CD4-positive, alpha-beta memory T cell (primary cell): ENCODE measurements around the gene MYO9A. TPM values are rescaled to one million over a fixed set of nuclear protein-coding genes. Genes with fewer than 3 reads are reported as not detected.

Experiments used
- CTCF ChIA-PET: fragments of 350-600 bp; sonication (Branson Sonifier 250); formaldehyde crosslinking; loops from one replicate; lab custom pipeline; 2021; ENCODE audit warnings: inconsistent platforms; ENCODE audit not compliant: partially characterized antibody; lab: Charles Lee
- POLR2A ChIA-PET: fragments of 350-600 bp; sonication (Branson Sonifier 250); formaldehyde crosslinking; loops from one replicate; lab custom pipeline; 2021; ENCODE audit not compliant: partially characterized antibody; lab: Charles Lee
- DNase-seq, 5 donors: peaks; one replicate each; pipeline versions ENCODE4 v3.0.0 to v3.0.0-alpha.2; 2020 to 2022; ENCODE audit warnings: mixed read lengths in 1 of 5
- H3K27ac ChIP-seq: one replicate; pipeline ENCODE4 v1.7.0; 2013; ENCODE audit warnings: low read depth, low read length
- H3K27me3 ChIP-seq: 2 replicates; pipeline ENCODE4 v1.7.0; 2013; ENCODE audit warnings: mild to moderate bottlenecking, low read length, moderate library complexity; ENCODE audit not compliant: insufficient read depth
- H3K36me3 ChIP-seq: 2 replicates; pipeline ENCODE4 v1.7.0; 2013; ENCODE audit warnings: mild to moderate bottlenecking, low read length, moderate library complexity; ENCODE audit not compliant: insufficient read depth
- H3K4me1 ChIP-seq: 2 replicates; pipeline ENCODE4 v1.7.0; 2013; ENCODE audit warnings: mild to moderate bottlenecking, low read length, moderate library complexity; ENCODE audit not compliant: insufficient read depth
- H3K4me3 ChIP-seq, 2 donors: one replicate each; pipeline ENCODE4 v1.7.0; 2013; ENCODE audit warnings: low read length in 2 of 2, mild to moderate bottlenecking in 1 of 2
- H3K9me3 ChIP-seq, 2 donors: one replicate each; pipeline ENCODE4 v1.7.0; 2013; ENCODE audit warnings: low read length in 2 of 2, control low read depth in 1 of 2; ENCODE audit not compliant: control insufficient read depth in 1 of 2
- H3K27ac Mint-ChIP-seq, 7 donors: one replicate each; pipeline ENCODE4 v1.8.0; 2020 to 2021; ENCODE audit warnings: mixed read lengths in 7 of 7, mild to moderate bottlenecking in 6 of 7, inconsistent platforms in 3 of 7, moderate library complexity in 3 of 7
- H3K27me3 Mint-ChIP-seq, 2 donors: one replicate each; pipeline ENCODE4 v1.8.0; 2020 to 2021; ENCODE audit warnings: mixed read lengths in 2 of 2
- H3K36me3 Mint-ChIP-seq, 2 donors: one replicate each; pipeline ENCODE4 v1.8.0; 2020 to 2021; ENCODE audit warnings: mixed read lengths in 2 of 2, inconsistent platforms in 1 of 2, mild to moderate bottlenecking in 1 of 2
- H3K4me1 Mint-ChIP-seq, 4 donors: one replicate each; pipeline ENCODE4 v1.8.0; 2020 to 2021; ENCODE audit warnings: mixed read lengths in 4 of 4, mild to moderate bottlenecking in 1 of 4
- H3K4me3 Mint-ChIP-seq, 8 donors: one replicate each; pipeline ENCODE4 v1.8.0; 2020 to 2021; ENCODE audit warnings: mixed read lengths in 8 of 8, mild to moderate bottlenecking in 7 of 8, moderate library complexity in 6 of 8, inconsistent platforms in 3 of 8
- H3K9me3 Mint-ChIP-seq, 8 donors: one replicate each; pipeline ENCODE4 v1.8.0; 2020 to 2021; ENCODE audit warnings: mixed read lengths in 8 of 8, mild to moderate bottlenecking in 5 of 8, inconsistent platforms in 3 of 8, moderate library complexity in 1 of 8
- intact Hi-C: fragments of 100-400 bp; cut with micrococcal nuclease; formaldehyde crosslinking; loops from one replicate; pipeline ENCODE4 v1.15.1; 2023
- polyA plus RNA-seq, 2 donors: library from polyadenylated mRNA; unstranded; fragments of 300-500 nt; fragmentation: Illumina TruSeq; gene quantifications; one replicate each; pipeline ENCODE4 v1.2.3, GENCODE V29; 2021
- total RNA-seq, 2 experiments: library from RNA; stranded (reverse); gene quantifications; one replicate each; pipeline ENCODE4 v1.2.3, GENCODE V29; 2021

Gene MYO9A
- total and polyA plus RNA-seq, 4 experiments from 2014 or later, result 7.8 to 44.0 (median 28.0) TPM

- Mint-ChIP-seq H3K4me3 (no peak overlapping the region), H3K27ac (no peak overlapping the region), H3K9me3 (no peaks in the 10 kb centered on the region), H3K27me3 (no peaks in the 10 kb centered on the region), H3K36me3 (no peaks in the 10 kb centered on the region), H3K4me1 (peaks cover under 1 to 4% (median 2%) of the 10 kb centered on the region in 4 donors)
- CTCF ChIA-PET, result no interaction called here
- no peaks in the 10 kb centered on the region for H3K36me3 ChIP-seq
- no peak overlapping the region for H3K27ac ChIP-seq
- no peak for DNase-seq
- H3K27me3 ChIP-seq, result no peaks in the 10 kb centered on the region
- peaks cover under 1% of the 10 kb centered on the region for H3K4me1 ChIP-seq
- intact Hi-C loops, result no loop called here
- H3K4me3 ChIP-seq, result no peak overlapping the region
- POLR2A ChIA-PET, result no interaction called here
- no peaks in the 10 kb centered on the region for H3K9me3 ChIP-seq
Measured at GRCh38 chr15:72124218-72124617, 6.3 kb upstream of the MYO9A start.

DNA sequence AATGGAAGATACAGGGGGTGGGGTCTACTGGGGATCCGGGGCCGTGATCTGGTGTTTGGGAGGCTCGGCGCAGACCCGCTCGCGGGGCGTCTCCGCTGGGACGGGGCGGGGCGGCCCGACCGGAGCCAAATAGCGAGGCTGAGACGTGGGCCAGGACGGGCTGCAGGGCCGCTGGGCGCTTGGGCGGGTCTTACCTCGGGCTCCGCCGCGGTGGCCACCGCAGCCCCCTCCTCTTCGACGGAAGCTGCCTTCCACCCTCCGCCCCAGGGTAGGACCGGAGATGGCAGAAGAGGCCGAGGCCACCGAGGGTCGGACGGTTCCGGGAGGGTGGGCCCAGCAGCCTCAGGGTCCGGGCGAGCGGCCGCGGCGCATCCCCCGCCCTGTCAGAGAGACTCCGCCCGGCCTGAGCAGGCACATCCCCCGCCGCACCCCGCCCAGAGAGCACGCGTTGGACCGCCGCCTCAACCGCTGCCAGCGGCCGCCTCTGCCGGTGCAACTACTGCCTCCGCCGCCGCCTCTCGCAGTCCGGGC is 399 bp downstream of the MYO9A start:
- peak overlapping the region; percentile 85 to 99 (median 96) for H3K27ac Mint-ChIP-seq
- Histone ChIP-seq H3K9me3 (no peaks in the 10 kb centered on the region), H3K27me3 (no peaks in the 10 kb centered on the region), H3K36me3 (no peaks in the 10 kb centered on the region), H3K4me1 (peaks cover 23% of the 10 kb centered on the region), H3K4me3 (peak overlapping the region; percentile 89), H3K27ac (peak overlapping the region; percentile 94)
- no peaks in the 10 kb centered on the region for H3K27me3 Mint-ChIP-seq
- H3K4me1 Mint-ChIP-seq, result peaks cover 27 to 60% (median 41%) of the 10 kb centered on the region in 4 donors
- no peaks in the 10 kb centered on the region for H3K9me3 Mint-ChIP-seq
- ChIA-PET CTCF (no interaction called here), POLR2A (interaction anchor here (1.0 to 1.5 kb wide), 3 partner anchors 109 to 113 kb away, joined by 4 to 6 read pairs (median 5); partner anchors contain the start of gene PKM)
- DNase-seq, result peak; percentile 54 to 78 (median 58)
- peaks cover 0 to 13% of the 10 kb centered on the region in 2 donors for H3K36me3 Mint-ChIP-seq
- intact Hi-C loops, result loop anchor here (1.0 to 5.0 kb wide), 5 partner anchors 114 to 935 kb away; partner anchors contain the start of genes HEXA, NEO1, PARP6 and PKM
- H3K4me3 Mint-ChIP-seq, result peak overlapping the region; percentile 93 to 100 (median 98)

GRCh38 chr15:72116731-72117485 is 1.0 kb downstream of the MYO9A start:
- H3K27me3 ChIP-seq, result no peaks in the 10 kb centered on the region
- Mint-ChIP-seq H3K27ac (peak overlapping the region; percentile 85 to 96 (median 95)), H3K27me3 (no peaks in the 10 kb centered on the region), H3K4me1 (peaks cover 27 to 60% (median 42%) of the 10 kb centered on the region in 4 donors), H3K4me3 (peak overlapping the region; percentile 93 to 98 (median 97)), H3K36me3 (peaks cover 0 to 13% of the 10 kb centered on the region in 2 donors), H3K9me3 (no peaks in the 10 kb centered on the region)
- CTCF ChIA-PET, result no interaction called here
- H3K9me3 ChIP-seq, result no peaks in the 10 kb centered on the region
- peak overlapping the region; percentile 94 for H3K27ac ChIP-seq
- peak overlapping the region; percentile 89 for H3K4me3 ChIP-seq
- DNase-seq, result peak in 1 of 5 donors; percentile 1
- no peaks in the 10 kb centered on the region for H3K36me3 ChIP-seq
- POLR2A ChIA-PET, result interaction anchor here (1.5 kb wide), 1 partner anchor 109 kb away, joined by 4 read pairs; no protein-coding TSS in a partner anchor
- intact Hi-C loops, result loop anchor here (5.0 kb wide), 3 partner anchors 260 to 935 kb away; partner anchors contain the start of genes HEXA and NEO1
- peaks cover 23% of the 10 kb centered on the region for H3K4me1 ChIP-seq

GRCh38 chr15:72113347-72114031 is 4.5 kb downstream of the MYO9A start:
- Histone ChIP-seq H3K27me3 (no peaks in the 10 kb centered on the region), H3K36me3 (no peaks in the 10 kb centered on the region), H3K4me3 (no peak overlapping the region), H3K4me1 (peaks cover 15% of the 10 kb centered on the region), H3K27ac (no peak overlapping the region), H3K9me3 (no peaks in the 10 kb centered on the region)
- Mint-ChIP-seq H3K4me3 (no peak overlapping the region), H3K27ac (peak overlapping the region in 1 of 7 donors; percentile 73), H3K4me1 (peaks cover 21 to 49% (median 36%) of the 10 kb centered on the region in 4 donors), H3K9me3 (no peaks in the 10 kb centered on the region), H3K36me3 (peaks cover 0 to 10% of the 10 kb centered on the region in 2 donors), H3K27me3 (no peaks in the 10 kb centered on the region)
- no peak for DNase-seq
- CTCF ChIA-PET, result interaction anchor here (1.0 kb wide), 1 partner anchor 9 kb away, joined by 3 read pairs; no protein-coding TSS in a partner anchor
- intact Hi-C loops, result no loop called here
- POLR2A ChIA-PET, result no interaction called here

- ChIA-PET CTCF (interaction anchor here (1.0 kb wide), 1 partner anchor 8 kb away, joined by 3 read pairs; no protein-coding TSS in a partner anchor), POLR2A (no interaction called here)
- H3K27me3 Mint-ChIP-seq, result no peaks in the 10 kb centered on the region
- no peak overlapping the region for H3K4me3 Mint-ChIP-seq
- no peak overlapping the region for H3K4me3 ChIP-seq
- intact Hi-C loops, result no loop called here
- H3K36me3 Mint-ChIP-seq, result peaks cover 0 to 5% of the 10 kb centered on the region in 2 donors
- H3K36me3 ChIP-seq, result no peaks in the 10 kb centered on the region
- peaks cover 23 to 48% (median 35%) of the 10 kb centered on the region in 4 donors for H3K4me1 Mint-ChIP-seq
- peaks cover 15% of the 10 kb centered on the region for H3K4me1 ChIP-seq
- H3K27ac ChIP-seq, result no peak overlapping the region
- no peak for DNase-seq
- no peaks in the 10 kb centered on the region for H3K9me3 ChIP-seq
- H3K9me3 Mint-ChIP-seq, result no peaks in the 10 kb centered on the region
- H3K27ac Mint-ChIP-seq, result no peak overlapping the region
- H3K27me3 ChIP-seq, result no peaks in the 10 kb centered on the region
Measured at GRCh38 chr15:72112805-72113204, 5.1 kb downstream of the MYO9A start.

- Histone ChIP-seq H3K4me1 (peaks cover 15% of the 10 kb centered on the region), H3K27ac (no peak overlapping the region), H3K4me3 (no peak overlapping the region), H3K27me3 (no peaks in the 10 kb centered on the region), H3K36me3 (no peaks in the 10 kb centered on the region), H3K9me3 (no peaks in the 10 kb centered on the region)
- no peak overlapping the region for H3K27ac Mint-ChIP-seq
- H3K4me3 Mint-ChIP-seq, result no peak overlapping the region
- H3K27me3 Mint-ChIP-seq, result no peaks in the 10 kb centered on the region
- ChIA-PET POLR2A (no interaction called here), CTCF (interaction anchor here (0.7 kb wide), 1 partner anchor 11 kb away, joined by 3 read pairs; no protein-coding TSS in a partner anchor)
- peaks cover 23 to 45% (median 35%) of the 10 kb centered on the region in 4 donors for H3K4me1 Mint-ChIP-seq
- intact Hi-C loops, result no loop called here
- no peaks in the 10 kb centered on the region for H3K9me3 Mint-ChIP-seq
- peaks cover 0 to 3% of the 10 kb centered on the region in 2 donors for H3K36me3 Mint-ChIP-seq
- no peak for DNase-seq
Measured at GRCh38 chr15:72112116-72112515, 5.8 kb downstream of the MYO9A start.
